Prostate gland (tissue), 2 donors: ENCODE measurements around the gene PDLIM7. TPM values are rescaled to one million over a fixed set of nuclear protein-coding genes. Genes with fewer than 3 reads are reported as not detected.

Experiments used
- DNase-seq: peaks from one replicate; pipeline ENCODE4 v3.0.0-alpha.2; 2019; ENCODE audit warnings: low spot score
- H3K27ac ChIP-seq, 2 donors: fragments of 200-600 bp; sonication (generic); 2 replicates each; pipeline ENCODE4 v1.5.1; 2017 to 2019
- H3K27me3 ChIP-seq: fragments of 200-600 bp; sonication (generic); replicated peaks from 2 replicates; pipeline ENCODE4 v1.5.1; 2019; ENCODE audit not compliant: insufficient read depth
- H3K36me3 ChIP-seq, 2 donors: fragments of 200-600 bp; sonication (generic); 1 replicate in 1 of 2; 2 replicates in 1 of 2; pipeline versions ENCODE4 v1.5.1 to v1.8.1; 2017 to 2019
- H3K4me1 ChIP-seq: fragments of 200-600 bp; sonication (generic); replicated peaks from 2 replicates; pipeline ENCODE4 v1.5.1; 2019
- H3K4me3 ChIP-seq, 2 donors: fragments of 200-600 bp; sonication (generic); 2 replicates each; pipeline ENCODE4 v1.5.1; 2017 to 2019
- H3K9me3 ChIP-seq: fragments of 200-600 bp; sonication (generic); 2 replicates; pipeline ENCODE4 v1.5.1; 2017
- CTCF ChIP-seq, 4 experiments: fragments of 200-600 bp in 2 of 4; fragments of 450-650 bp in 2 of 4; sonication (generic) in 2 of 4; IDR thresholded peaks; 1 replicate in 3 of 4; 2 replicates in 1 of 4; pipeline ENCODE4 v1.5.1; 2016 to 2019; ENCODE audit warnings: antibody characterized with exemption in 4 of 4, mild to moderate bottlenecking in 2 of 4, moderate library complexity in 2 of 4
- POLR2A ChIP-seq: fragments of 450-650 bp; IDR thresholded peaks from one replicate; pipeline ENCODE4 v1.6.1; 2016; ENCODE audit warnings: antibody characterized with exemption, mild to moderate bottlenecking
- POLR2AphosphoS5 ChIP-seq: sonication (generic); formaldehyde crosslinking; IDR thresholded peaks from one replicate; pipeline ENCODE4 v1.6.1; 2017; ENCODE audit warnings: antibody characterized with exemption
- WGBS: methylation state at CpG from one replicate; pipeline ENCODE4 v1.1.5; 2018; 5-methylcytosine and 5-hydroxymethylcytosine counted together
- intact Hi-C: fragments of 100-400 bp; cut with DNase I; formaldehyde crosslinking; loops from one replicate; pipeline ENCODE4 v1.14.2; 2022
- total RNA-seq, 2 donors: library from RNA; depleted of rRNA; stranded (reverse); fragments of >200 nt; gene quantifications; one replicate each; pipeline ENCODE4 v1.1.0, GENCODE V29; 2016

PDLIM7 gene
- total RNA-seq, 2 donors from 2014 or later = 155 to 235 TPM

DNA sequence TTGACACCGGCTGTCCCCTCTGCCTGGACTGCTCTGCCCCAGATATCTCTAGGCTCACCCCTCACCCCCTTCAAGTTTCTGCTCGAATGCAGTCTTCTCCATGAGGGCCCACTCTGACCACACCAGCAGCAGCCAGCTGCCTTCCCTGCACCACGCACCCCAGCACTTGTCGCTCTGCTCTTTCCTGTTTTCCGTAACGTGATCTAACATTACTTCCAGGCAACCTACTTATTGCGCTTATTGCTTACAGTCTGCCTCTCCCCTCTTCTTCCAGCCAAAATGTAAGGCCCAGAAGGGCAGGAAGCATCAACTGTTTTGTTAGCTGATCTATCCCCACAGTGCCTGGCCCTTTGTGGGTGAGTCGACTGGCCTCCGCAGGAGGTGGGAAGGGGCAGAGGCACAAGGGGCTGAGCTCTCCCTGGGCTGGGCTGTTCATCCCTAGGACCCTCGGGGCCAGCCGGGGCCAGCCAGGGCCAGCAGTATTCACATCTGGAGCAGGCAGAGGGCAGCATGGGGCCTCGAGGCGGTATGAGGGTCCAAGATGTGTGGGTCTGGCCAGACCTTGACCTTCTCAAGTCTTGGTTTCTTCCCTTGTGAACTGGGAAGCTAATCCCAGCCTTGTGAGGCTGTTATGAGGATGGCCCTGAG, 12.4 kb downstream of the PDLIM7 start:
- no peaks in the 10 kb centered on the region for H3K27me3 ChIP-seq
- TF ChIP-seq CTCF (IDR thresholded peaks at IDR 0.05) (no peak), POLR2A (no peak), POLR2AphosphoS5 (no peak)
- H3K27ac ChIP-seq = no peak overlapping the region
- H3K36me3 ChIP-seq = peaks cover 0 to 5% of the 10 kb centered on the region in 2 donors
- H3K4me3 ChIP-seq = no peak overlapping the region
- intact Hi-C loops = no loop called here
- no peaks in the 10 kb centered on the region for H3K9me3 ChIP-seq
- DNase-seq = no peak
- WGBS = 77% methylated on average over 13 of the region's 13 CpGs
- H3K4me1 ChIP-seq = no peaks in the 10 kb centered on the region

- WGBS = 74% methylated on average over 22 of the region's 22 CpGs
- intact Hi-C loops = no loop called here
- no peak for DNase-seq
- Histone ChIP-seq H3K27me3 (no peaks in the 10 kb centered on the region), H3K4me1 (peaks cover 7% of the 10 kb centered on the region), H3K4me3 (no peak overlapping the region), H3K36me3 (peaks cover 0 to 5% of the 10 kb centered on the region in 2 donors), H3K27ac (no peak overlapping the region), H3K9me3 (no peaks in the 10 kb centered on the region)
- no peak for TF ChIP-seq POLR2A
- TF ChIP-seq POLR2AphosphoS5 = no peak
- TF ChIP-seq CTCF (IDR thresholded peaks at IDR 0.05) = no peak
These were observed 13.2 kb downstream of the PDLIM7 start for GRCh38 chr5:177483994-177484901.

DNA sequence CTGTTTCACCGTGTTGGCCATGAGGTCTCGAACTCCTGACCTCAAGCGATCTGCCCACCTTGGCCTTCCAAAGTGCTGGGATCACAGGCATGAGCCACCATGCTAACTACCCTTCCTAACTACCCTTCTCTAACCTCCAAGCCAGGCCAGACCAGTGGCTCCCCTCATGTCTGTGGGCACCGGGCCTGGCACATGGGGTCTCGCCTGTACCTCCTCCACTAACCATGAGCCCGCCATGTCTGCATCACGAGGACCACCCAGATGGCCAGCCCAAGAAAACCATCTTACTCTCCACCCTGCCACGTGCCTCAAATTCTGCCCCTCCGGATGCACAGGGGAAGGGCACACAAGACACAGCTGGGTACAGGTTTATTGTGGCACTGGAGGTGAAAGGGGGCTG, 14.4 kb downstream of the PDLIM7 start:
- peaks cover 13% of the 10 kb centered on the region for H3K4me1 ChIP-seq
- TF ChIP-seq CTCF (IDR thresholded peaks at IDR 0.05) (no peak), POLR2A (no peak), POLR2AphosphoS5 (no peak)
- H3K27ac ChIP-seq = no peak overlapping the region
- no peak for DNase-seq
- H3K27me3 ChIP-seq = no peaks in the 10 kb centered on the region
- 89% methylated on average over 9 of the region's 9 CpGs for WGBS
- intact Hi-C loops = no loop called here
- peaks cover 0 to 3% of the 10 kb centered on the region in 2 donors for H3K36me3 ChIP-seq
- no peak overlapping the region for H3K4me3 ChIP-seq
- no peaks in the 10 kb centered on the region for H3K9me3 ChIP-seq

GRCh38 chr5:177482359-177482795, 15.0 kb downstream of the PDLIM7 start:
- TF ChIP-seq CTCF (IDR thresholded peaks at IDR 0.05) = no peak
- no peak for TF ChIP-seq POLR2A
- TF ChIP-seq POLR2AphosphoS5 = no peak

More at GRCh38 chr5:177482359-177482795, 15.0 kb downstream of the PDLIM7 start:
- no peaks in the 10 kb centered on the region for H3K36me3 ChIP-seq
- no peak for DNase-seq
- H3K4me3 ChIP-seq = no peak overlapping the region
- intact Hi-C loops = no loop called here
- H3K9me3 ChIP-seq = no peaks in the 10 kb centered on the region
- WGBS = 87% methylated on average over 10 of the region's 10 CpGs
- H3K27ac ChIP-seq = no peak overlapping the region
- no peaks in the 10 kb centered on the region for H3K27me3 ChIP-seq
- H3K4me1 ChIP-seq = peaks cover 13% of the 10 kb centered on the region
